B cell (primary cell): Measurements from ENCODE around the gene CCDC9.

Source experiments
- EZH2 ChIP-seq: IDR thresholded peaks from 2 replicates; pipeline ENCODE4 v1.6.1; 2012; ENCODE audit warnings: borderline replicate concordance, low read depth, mild to moderate bottlenecking, moderate library complexity, low read length; ENCODE audit not compliant: insufficient read depth, poor library complexity, severe bottlenecking
- TF ChIP-seq, protein P1 (sequence below): fragments of 200-600 bp; IDR thresholded peaks from one replicate; pipeline ENCODE4 v1.8.0; 2022; ENCODE audit warnings: antibody characterized with exemption, mild to moderate bottlenecking

DNA sequence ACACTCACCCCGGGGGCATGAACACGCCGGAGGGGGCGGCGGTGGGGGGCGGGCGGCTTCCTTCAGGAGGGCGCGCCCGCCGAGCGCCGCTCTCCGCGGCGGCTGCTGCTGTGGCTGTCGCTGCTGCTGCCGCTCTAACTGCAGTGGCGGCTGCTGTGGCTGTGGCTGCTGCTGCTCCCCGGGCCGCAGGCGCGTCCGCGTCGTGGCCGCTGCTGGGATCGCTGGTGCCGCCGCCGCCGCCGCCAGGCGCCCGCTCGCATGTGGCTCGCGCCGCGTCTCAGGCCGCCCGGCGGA, 25.5 kb upstream of the CCDC9 start, which contains the start of gene BBC3:
- TF ChIP-seq, protein P1, sequence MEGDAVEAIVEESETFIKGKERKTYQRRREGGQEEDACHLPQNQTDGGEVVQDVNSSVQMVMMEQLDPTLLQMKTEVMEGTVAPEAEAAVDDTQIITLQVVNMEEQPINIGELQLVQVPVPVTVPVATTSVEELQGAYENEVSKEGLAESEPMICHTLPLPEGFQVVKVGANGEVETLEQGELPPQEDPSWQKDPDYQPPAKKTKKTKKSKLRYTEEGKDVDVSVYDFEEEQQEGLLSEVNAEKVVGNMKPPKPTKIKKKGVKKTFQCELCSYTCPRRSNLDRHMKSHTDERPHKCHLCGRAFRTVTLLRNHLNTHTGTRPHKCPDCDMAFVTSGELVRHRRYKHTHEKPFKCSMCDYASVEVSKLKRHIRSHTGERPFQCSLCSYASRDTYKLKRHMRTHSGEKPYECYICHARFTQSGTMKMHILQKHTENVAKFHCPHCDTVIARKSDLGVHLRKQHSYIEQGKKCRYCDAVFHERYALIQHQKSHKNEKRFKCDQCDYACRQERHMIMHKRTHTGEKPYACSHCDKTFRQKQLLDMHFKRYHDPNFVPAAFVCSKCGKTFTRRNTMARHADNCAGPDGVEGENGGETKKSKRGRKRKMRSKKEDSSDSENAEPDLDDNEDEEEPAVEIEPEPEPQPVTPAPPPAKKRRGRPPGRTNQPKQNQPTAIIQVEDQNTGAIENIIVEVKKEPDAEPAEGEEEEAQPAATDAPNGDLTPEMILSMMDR = no peak
- TF ChIP-seq EZH2 = no peak
